ENCODE data around the gene HIF1AN.
"Not testable (repeated sequence)": the region's sequence is repeated elsewhere in the genome, so short reads cannot be mapped to it uniquely, and the experiment has no call there.

Gene HIF1AN

GRCh38 chr10:100567249-100567648 is 31.5 kb downstream of the HIF1AN start:
- no peak for DNase-seq (ENCODE audit: low spot score)

- no peak for DNase-seq (ENCODE audit: low spot score)
These were observed 32.1 kb downstream of the HIF1AN start for GRCh38 chr10:100567826-100568225.

GRCh38 chr10:100568912-100569311 is 33.2 kb downstream of the HIF1AN start:
- no peak for DNase-seq (ENCODE audit: low spot score)

- no peak for DNase-seq (ENCODE audit: low spot score)
These were observed 34.1 kb downstream of the HIF1AN start for GRCh38 chr10:100569687-100570481.

GRCh38 chr10:100570506-100570905 is 34.8 kb downstream of the HIF1AN start:
- no peak for DNase-seq (ENCODE audit: low spot score)

GRCh38 chr10:100571084-100571856 is 35.5 kb downstream of the HIF1AN start:
- DNase-seq (ENCODE audit: low spot score), result no peak

- DNase-seq (ENCODE audit: low spot score), result not testable (repeated sequence)
These were observed 39.4 kb downstream of the HIF1AN start for GRCh38 chr10:100575146-100575545.

- DNase-seq (ENCODE audit: low spot score), result no peak
These were observed 40.0 kb downstream of the HIF1AN start for GRCh38 chr10:100575585-100576281.

- no peak for DNase-seq (ENCODE audit: low spot score)
These were observed 40.5 kb downstream of the HIF1AN start for GRCh38 chr10:100576282-100576635.

GRCh38 chr10:100579261-100580090 is 43.7 kb downstream of the HIF1AN start:
- DNase-seq (ENCODE audit: low spot score), result no peak

GRCh38 chr10:100586959-100587358 is 51.2 kb downstream of the HIF1AN start:
- DNase-seq (ENCODE audit: low spot score), result no peak

GRCh38 chr10:100598166-100598565 is 62.4 kb downstream of the HIF1AN start:
- no peak for DNase-seq (ENCODE audit: low spot score)

- peak; percentile 66 for DNase-seq (ENCODE audit: low spot score)
These were observed 64.5 kb downstream of the HIF1AN start for GRCh38 chr10:100600218-100600617.

GRCh38 chr10:100607439-100607838 is 71.7 kb downstream of the HIF1AN start:
- no peak for DNase-seq (ENCODE audit: low spot score)
